Measurements from ENCODE around the gene ROR1.

The ROR1 gene

GRCh38 chr1:64039390-64039926 lies 265.6 kb downstream of the ROR1 start (continued):
- TF ChIP-seq REST (tag by site-specific recombination; IDR thresholded peaks at IDR 0.05) (peak; percentile 64; the same call in 1 of the 2 replicates), ZBTB17 (tag by site-specific recombination; IDR thresholded peaks at IDR 0.05) (peak; percentile 97), HOXA7 (CRISPR knock-in tag; IDR thresholded peaks at IDR 0.05; ENCODE audit: borderline replicate concordance) (no peak), SP3 (tag by site-specific recombination; IDR thresholded peaks at IDR 0.05) (peak; percentile 22; the same call in 1 of the 2 replicates), ZNF211 (tag by site-specific recombination; IDR thresholded peaks at IDR 0.05; ENCODE audit: low read depth) (no peak), ZNF423 (tag by site-specific recombination; IDR thresholded peaks at IDR 0.05) (no peak), GLIS2 (tag by site-specific recombination; IDR thresholded peaks at IDR 0.05) (no peak), ZIC2 (tag by site-specific recombination; IDR thresholded peaks at IDR 0.05) (no peak), PRDM1 (tag by site-specific recombination; IDR thresholded peaks at IDR 0.05) (no peak), KLF16 (tag by site-specific recombination; IDR thresholded peaks at IDR 0.05) (no peak), KLF10 (tag by site-specific recombination; IDR thresholded peaks at IDR 0.05) (peak; percentile 76), ZNF548 (tag by site-specific recombination; IDR thresholded peaks at IDR 0.05) (no peak), ZNF302 (tag by site-specific recombination; IDR thresholded peaks at IDR 0.05; ENCODE audit: low read depth) (no peak), ZNF266 (tag by site-specific recombination; IDR thresholded peaks at IDR 0.05; ENCODE audit: low read depth) (no peak), ZNF707 (tag by site-specific recombination; IDR thresholded peaks at IDR 0.05) (no peak; the same call in 1 of the 2 replicates), ZNF558 (tag by site-specific recombination; IDR thresholded peaks at IDR 0.05) (peak; percentile 54; the same call in 1 of the 2 replicates), KLF8 (tag by site-specific recombination; IDR thresholded peaks at IDR 0.05) (peak; percentile 62), ZNF112 (tag by site-specific recombination; IDR thresholded peaks at IDR 0.05) (no peak), ZBTB44 (tag by site-specific recombination; IDR thresholded peaks at IDR 0.05) (peak; percentile 99), ZNF223 (tag by site-specific recombination; IDR thresholded peaks at IDR 0.05) (no peak), SALL2 (tag by site-specific recombination; IDR thresholded peaks at IDR 0.05; ENCODE audit: borderline replicate concordance) (no peak), ZBTB10 (tag by site-specific recombination; IDR thresholded peaks at IDR 0.05) (no peak), ZNF37A (tag by site-specific recombination; IDR thresholded peaks at IDR 0.05) (no peak), PRDM4 (tag by site-specific recombination; IDR thresholded peaks at IDR 0.05) (peak; percentile 39; the same call in 1 of the 2 replicates), ZNF24 (tag by site-specific recombination; IDR thresholded peaks at IDR 0.05) (peak; percentile 94), ZBTB8A (tag by site-specific recombination; IDR thresholded peaks at IDR 0.05) (peak; percentile 53; the same call in 1 of the 2 replicates), OSR2 (tag by site-specific recombination; IDR thresholded peaks at IDR 0.05) (peak; percentile 95)
- TF ChIP-seq, protein P1, sequence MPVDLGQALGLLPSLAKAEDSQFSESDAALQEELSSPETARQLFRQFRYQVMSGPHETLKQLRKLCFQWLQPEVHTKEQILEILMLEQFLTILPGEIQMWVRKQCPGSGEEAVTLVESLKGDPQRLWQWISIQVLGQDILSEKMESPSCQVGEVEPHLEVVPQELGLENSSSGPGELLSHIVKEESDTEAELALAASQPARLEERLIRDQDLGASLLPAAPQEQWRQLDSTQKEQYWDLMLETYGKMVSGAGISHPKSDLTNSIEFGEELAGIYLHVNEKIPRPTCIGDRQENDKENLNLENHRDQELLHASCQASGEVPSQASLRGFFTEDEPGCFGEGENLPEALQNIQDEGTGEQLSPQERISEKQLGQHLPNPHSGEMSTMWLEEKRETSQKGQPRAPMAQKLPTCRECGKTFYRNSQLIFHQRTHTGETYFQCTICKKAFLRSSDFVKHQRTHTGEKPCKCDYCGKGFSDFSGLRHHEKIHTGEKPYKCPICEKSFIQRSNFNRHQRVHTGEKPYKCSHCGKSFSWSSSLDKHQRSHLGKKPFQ (tag by site-specific recombination; IDR thresholded peaks at IDR 0.05), result no peak
- TF ChIP-seq, protein P2, sequence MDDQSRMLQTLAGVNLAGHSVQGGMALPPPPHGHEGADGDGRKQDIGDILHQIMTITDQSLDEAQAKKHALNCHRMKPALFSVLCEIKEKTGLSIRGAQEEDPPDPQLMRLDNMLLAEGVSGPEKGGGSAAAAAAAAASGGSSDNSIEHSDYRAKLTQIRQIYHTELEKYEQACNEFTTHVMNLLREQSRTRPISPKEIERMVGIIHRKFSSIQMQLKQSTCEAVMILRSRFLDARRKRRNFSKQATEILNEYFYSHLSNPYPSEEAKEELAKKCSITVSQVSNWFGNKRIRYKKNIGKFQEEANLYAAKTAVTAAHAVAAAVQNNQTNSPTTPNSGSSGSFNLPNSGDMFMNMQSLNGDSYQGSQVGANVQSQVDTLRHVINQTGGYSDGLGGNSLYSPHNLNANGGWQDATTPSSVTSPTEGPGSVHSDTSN (CRISPR knock-in tag; IDR thresholded peaks at IDR 0.05), result no peak

All from HEK293 (cell line).